Measurements from ENCODE around the gene PMM2.

GRCh38 chr16:8777217-8777616, 20.4 kb upstream of the PMM2 start:
- TF ChIP-seq CTCF (IDR thresholded peaks at IDR 0.05): no peak
- TF ChIP-seq EP300 (IDR thresholded peaks at IDR 0.05; ENCODE audit: low read depth): no peak
- TF ChIP-seq POLR2AphosphoS5 (IDR thresholded peaks at IDR 0.05): no peak
- no peak for TF ChIP-seq POLR2A (IDR thresholded peaks at IDR 0.05)

All from transverse colon (tissue), 4 donors.